T-helper 1 cell treated with Interleukin-12 subunit alpha and Interleukin-12 subunit beta and Interleukin-4 antibody, amounts not matched to agents 30 ng/mL and 1 ng/mL, for 36 hours (primary cell): ENCODE measurements around the gene SYT7. TPM values are rescaled to one million over a fixed set of nuclear protein-coding genes. Genes with fewer than 3 reads are reported as not detected.

Source experiments
- intact Hi-C: fragments of 100-400 bp; cut with micrococcal nuclease; formaldehyde crosslinking; loops from one replicate; pipeline ENCODE4 v1.15.1; 2024
- total RNA-seq: library from RNA; stranded (reverse); gene quantifications from 2 replicates; pipeline ENCODE4 v1.2.3, GENCODE V29; 2022

SYT7 gene
- total RNA-seq, 1 donor from 2014 or later = not detected

GRCh38 chr11:61539831-61540357, 41.0 kb downstream of the SYT7 start:
- intact Hi-C loops = no loop called here

- intact Hi-C loops = no loop called here
These were observed 41.9 kb downstream of the SYT7 start for GRCh38 chr11:61539006-61539405.

GRCh38 chr11:61538636-61538961, 42.3 kb downstream of the SYT7 start:
- intact Hi-C loops = no loop called here

GRCh38 chr11:61537326-61537725, 43.5 kb downstream of the SYT7 start:
- intact Hi-C loops = no loop called here

GRCh38 chr11:61536676-61537270, 44.1 kb downstream of the SYT7 start:
- intact Hi-C loops = no loop called here

GRCh38 chr11:61535998-61536675, 44.7 kb downstream of the SYT7 start:
- intact Hi-C loops = no loop called here

- intact Hi-C loops = no loop called here
These were observed 45.7 kb downstream of the SYT7 start for GRCh38 chr11:61534933-61535839.

GRCh38 chr11:61534025-61534932, 46.6 kb downstream of the SYT7 start:
- intact Hi-C loops = no loop called here

GRCh38 chr11:61533401-61533800, 47.5 kb downstream of the SYT7 start:
- intact Hi-C loops = no loop called here

- intact Hi-C loops = no loop called here
These were observed 47.9 kb downstream of the SYT7 start for GRCh38 chr11:61533039-61533375.

- intact Hi-C loops = loop anchor here (1.0 kb wide), 2 partner anchors 55 to 106 kb away; no protein-coding TSS in a partner anchor
These were observed 48.5 kb downstream of the SYT7 start for GRCh38 chr11:61532134-61533038.

GRCh38 chr11:61531044-61531443, 49.8 kb downstream of the SYT7 start:
- intact Hi-C loops = no loop called here

- intact Hi-C loops = no loop called here
These were observed 51.2 kb downstream of the SYT7 start for GRCh38 chr11:61529537-61530225.

GRCh38 chr11:61528114-61528513, 52.8 kb downstream of the SYT7 start:
- intact Hi-C loops = no loop called here

- intact Hi-C loops = no loop called here
These were observed 53.7 kb downstream of the SYT7 start for GRCh38 chr11:61526956-61527731.

- intact Hi-C loops = no loop called here
These were observed 54.6 kb downstream of the SYT7 start for GRCh38 chr11:61526229-61526628.

GRCh38 chr11:61524963-61525587, 55.8 kb downstream of the SYT7 start:
- intact Hi-C loops = no loop called here

- intact Hi-C loops = no loop called here
These were observed 56.4 kb downstream of the SYT7 start for GRCh38 chr11:61524446-61524845.
